Measurements from ENCODE around the gene NOTCH4. TPM values are rescaled to one million over a fixed set of nuclear protein-coding genes. Genes with fewer than 3 reads are reported as not detected.

The NOTCH4 gene
- total RNA-seq, 1 experiment from 2014 or later, result 2.3 TPM

DNA sequence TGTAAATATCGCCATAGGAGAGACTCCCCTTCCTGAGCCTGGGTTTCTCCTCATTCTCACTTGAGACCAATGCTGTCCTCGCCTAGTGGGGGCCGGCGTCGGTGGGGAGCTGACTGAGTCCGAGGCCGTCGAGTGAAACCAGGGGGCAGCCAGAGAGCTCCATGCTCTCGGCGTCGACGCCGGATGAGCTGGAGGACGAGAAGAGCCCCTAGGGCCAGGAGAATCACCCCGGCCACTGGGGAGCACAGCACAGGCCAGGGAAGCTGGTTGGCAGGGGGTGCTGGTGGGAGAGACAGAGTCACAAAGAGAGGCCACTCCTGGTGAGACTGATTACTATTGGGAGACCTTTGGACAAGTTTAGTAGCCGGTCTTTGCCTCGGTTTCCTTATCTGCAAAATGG lies 25.0 kb downstream of the NOTCH4 start:
- Histone ChIP-seq H3T11ph (ENCODE audit: low read length) (no peak overlapping the region), H3K27ac (ENCODE audit: insufficient read length, low read depth, low read length) (no peak overlapping the region), H3K56ac (ENCODE audit: insufficient read length, low read depth, low read length) (no peak overlapping the region), H3K23me2 (ENCODE audit: insufficient read length, low read depth, low read length, poor library complexity, severe bottlenecking) (peaks cover 9% of the 10 kb centered on the region), H2BK20ac (ENCODE audit: low read depth, low read length, poor library complexity, severe bottlenecking) (no peak overlapping the region), H3K4me1 (ENCODE audit: insufficient read depth, low read length) (no peaks in the 10 kb centered on the region; the same call in 1 of the 2 replicates), H4K5ac (ENCODE audit: insufficient read length, low read depth, low read length) (no peak overlapping the region), H3K27me3 (ENCODE audit: insufficient read depth, low read length) (no peaks in the 10 kb centered on the region), H3K79me1 (ENCODE audit: insufficient read depth, low read depth, low read length, poor library complexity, severe bottlenecking) (no peaks in the 10 kb centered on the region), H3K79me2 (ENCODE audit: insufficient read depth, low read length) (no peaks in the 10 kb centered on the region), H2AFZ (ENCODE audit: low read length) (no peak overlapping the region), H3K23ac (ENCODE audit: insufficient read length, low read depth, low read length) (no peak overlapping the region), H4K8ac (replicated peaks; ENCODE audit: insufficient read length, low read depth, low read length) (no peak overlapping the region), H3K18ac (ENCODE audit: insufficient read length, low read depth, low read length) (no peak overlapping the region), H2BK12ac (ENCODE audit: insufficient read length, low read depth, low read length) (no peak overlapping the region), H3K4me2 (ENCODE audit: insufficient read depth, insufficient read length, low read length) (no peak overlapping the region), H2BK5ac (ENCODE audit: insufficient read length, low read length) (no peak overlapping the region), H3K14ac (ENCODE audit: insufficient read depth, low read length) (no peak overlapping the region), H4K91ac (ENCODE audit: insufficient read length, low read depth, low read length) (no peak overlapping the region), H4K20me1 (ENCODE audit: control insufficient read depth, insufficient read depth, insufficient read length) (no peaks in the 10 kb centered on the region), H3K9me3 (ENCODE audit: control insufficient read depth, low read depth, low read length) (no peaks in the 10 kb centered on the region), H2AK5ac (ENCODE audit: insufficient read length, low read length) (no peak overlapping the region), H2BK120ac (ENCODE audit: low read depth, low read length, poor library complexity, severe bottlenecking) (no peak overlapping the region), H3K9ac (ENCODE audit: extremely low read depth, insufficient read length, low read length) (no peak overlapping the region), H2BK15ac (ENCODE audit: low read depth, low read length) (no peak overlapping the region), H3K4ac (ENCODE audit: low read depth, low read length) (no peak overlapping the region)
- Mint-ChIP-seq H3K9me3 (no peaks in the 10 kb centered on the region), H3K4me1 (peaks cover 19 to 24% of the 10 kb centered on the region in 2 experiments), H3K27ac (peak overlapping the region in 1 of 3 experiments; percentile 92; a peak in 1 of 7 replicates), H3K27me3 (ENCODE audit: low read depth) (no peaks in the 10 kb centered on the region), H3K4me3 (no peak overlapping the region), H3K36me3 (ENCODE audit: insufficient read depth in 1 of 3, low read depth in 3 of 3) (no peaks in the 10 kb centered on the region)
- TF ChIP-seq, protein P1, sequence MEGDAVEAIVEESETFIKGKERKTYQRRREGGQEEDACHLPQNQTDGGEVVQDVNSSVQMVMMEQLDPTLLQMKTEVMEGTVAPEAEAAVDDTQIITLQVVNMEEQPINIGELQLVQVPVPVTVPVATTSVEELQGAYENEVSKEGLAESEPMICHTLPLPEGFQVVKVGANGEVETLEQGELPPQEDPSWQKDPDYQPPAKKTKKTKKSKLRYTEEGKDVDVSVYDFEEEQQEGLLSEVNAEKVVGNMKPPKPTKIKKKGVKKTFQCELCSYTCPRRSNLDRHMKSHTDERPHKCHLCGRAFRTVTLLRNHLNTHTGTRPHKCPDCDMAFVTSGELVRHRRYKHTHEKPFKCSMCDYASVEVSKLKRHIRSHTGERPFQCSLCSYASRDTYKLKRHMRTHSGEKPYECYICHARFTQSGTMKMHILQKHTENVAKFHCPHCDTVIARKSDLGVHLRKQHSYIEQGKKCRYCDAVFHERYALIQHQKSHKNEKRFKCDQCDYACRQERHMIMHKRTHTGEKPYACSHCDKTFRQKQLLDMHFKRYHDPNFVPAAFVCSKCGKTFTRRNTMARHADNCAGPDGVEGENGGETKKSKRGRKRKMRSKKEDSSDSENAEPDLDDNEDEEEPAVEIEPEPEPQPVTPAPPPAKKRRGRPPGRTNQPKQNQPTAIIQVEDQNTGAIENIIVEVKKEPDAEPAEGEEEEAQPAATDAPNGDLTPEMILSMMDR (conservative IDR thresholded peaks at IDR 0.05), result no peak
- DNase-seq, result no peak
- WGBS (ENCODE audit: extremely low coverage, insufficient read length, low lambda C conversion rate), result no CpG with 5 or more reads among the region's 17 CpGs

Data from H9 (cell line).